ENCODE measurements around the gene SPATA13.
A peak's percentile ranks its signal among the peaks of the same experiment; 100 is the strongest.

The SPATA13 gene

GRCh38 chr13:24250376-24251057 is 90.0 kb downstream of the SPATA13 start:
- DNase-seq (ENCODE audit: low read depth in 2 of 2) = no peak

GRCh38 chr13:24251525-24251924 is 91.0 kb downstream of the SPATA13 start:
- peak; percentile 44 to 55 for DNase-seq (ENCODE audit: low read depth in 2 of 2)

- no peak for DNase-seq (ENCODE audit: low read depth in 2 of 2)
Measured at GRCh38 chr13:24252136-24252535, 91.6 kb downstream of the SPATA13 start.

GRCh38 chr13:24253520-24254145 is 93.1 kb downstream of the SPATA13 start:
- DNase-seq (ENCODE audit: low read depth in 2 of 2) = no peak

GRCh38 chr13:24254146-24254841 is 93.8 kb downstream of the SPATA13 start:
- DNase-seq (ENCODE audit: low read depth in 2 of 2) = peak in 1 of 2 donors; percentile 44

GRCh38 chr13:24257497-24257896 is 97.0 kb downstream of the SPATA13 start:
- DNase-seq (ENCODE audit: low read depth in 2 of 2) = no peak

GRCh38 chr13:24261566-24261965 is 101.0 kb downstream of the SPATA13 start:
- DNase-seq (ENCODE audit: low read depth in 2 of 2) = no peak

GRCh38 chr13:24263632-24264031 is 103.1 kb downstream of the SPATA13 start:
- no peak for DNase-seq (ENCODE audit: low read depth in 2 of 2)

- DNase-seq (ENCODE audit: low read depth in 2 of 2) = peak; percentile 53 to 72
Measured at GRCh38 chr13:24264976-24265375, 104.5 kb downstream of the SPATA13 start.

GRCh38 chr13:24265453-24265852 is 104.9 kb downstream of the SPATA13 start:
- DNase-seq (ENCODE audit: low read depth in 2 of 2) = no peak

- DNase-seq (ENCODE audit: low read depth in 2 of 2) = no peak
Measured at GRCh38 chr13:24267274-24267673, 106.8 kb downstream of the SPATA13 start.

GRCh38 chr13:24267801-24268200 is 107.3 kb downstream of the SPATA13 start:
- DNase-seq (ENCODE audit: low read depth in 2 of 2) = no peak

GRCh38 chr13:24269821-24270220 is 109.3 kb downstream of the SPATA13 start:
- DNase-seq (ENCODE audit: low read depth in 2 of 2) = no peak

- peak in 1 of 2 donors; percentile 36 for DNase-seq (ENCODE audit: low read depth in 2 of 2)
Measured at GRCh38 chr13:24270639-24271141, 110.2 kb downstream of the SPATA13 start.

GRCh38 chr13:24271231-24271600 is 110.7 kb downstream of the SPATA13 start:
- no peak for DNase-seq (ENCODE audit: low read depth in 2 of 2)

GRCh38 chr13:24271601-24272451 is 111.3 kb downstream of the SPATA13 start:
- no peak for DNase-seq (ENCODE audit: low read depth in 2 of 2)

GRCh38 chr13:24272452-24273161 is 112.1 kb downstream of the SPATA13 start:
- DNase-seq (ENCODE audit: low read depth in 2 of 2) = no peak

GRCh38 chr13:24273926-24274325 is 113.4 kb downstream of the SPATA13 start:
- DNase-seq (ENCODE audit: low read depth in 2 of 2) = no peak

GRCh38 chr13:24274452-24275021 is 114.0 kb downstream of the SPATA13 start:
- peak in 1 of 2 donors; percentile 56 for DNase-seq (ENCODE audit: low read depth in 2 of 2)

GRCh38 chr13:24275041-24275440 is 114.5 kb downstream of the SPATA13 start:
- DNase-seq (ENCODE audit: low read depth in 2 of 2) = no peak

GRCh38 chr13:24276306-24276705 is 115.8 kb downstream of the SPATA13 start:
- no peak for DNase-seq (ENCODE audit: low read depth in 2 of 2)
